Measurements from ENCODE around the gene TBX1. TPM values are rescaled to one million over a fixed set of nuclear protein-coding genes. Genes with fewer than 3 reads are reported as not detected.
"Not testable (repeated sequence)": the region's sequence is repeated elsewhere in the genome, so short reads cannot be mapped to it uniquely, and the experiment has no call there.

Gene TBX1
- total RNA-seq, 1 donor: not detected

- H2AFZ ChIP-seq (ENCODE audit: low read length): no peak overlapping the region
- no peak overlapping the region for H3K4me2 ChIP-seq (ENCODE audit: insufficient read depth, low read length)
- no peaks in the 10 kb centered on the region for H3K79me2 ChIP-seq (ENCODE audit: insufficient read depth, low read length)
- no peaks in the 10 kb centered on the region for H3K36me3 ChIP-seq (ENCODE audit: insufficient read depth, low read length)
- peak; percentile 19 for DNase-seq (ENCODE audit: insufficient read length, low spot score, missing footprints)
- H3K4me1 ChIP-seq (ENCODE audit: insufficient read depth, low read length): peaks cover 2% of the 10 kb centered on the region
- peaks cover 4% of the 10 kb centered on the region for H4K20me1 ChIP-seq (ENCODE audit: insufficient read depth, low read length)
- no peak for TF ChIP-seq CTCF (IDR thresholded peaks at IDR 0.05; ENCODE audit: extremely low read depth, low read depth, low read length)
- H3K27me3 ChIP-seq (ENCODE audit: insufficient read depth, low read length): peaks cover 10% of the 10 kb centered on the region
- no peak overlapping the region for H3K27ac ChIP-seq (ENCODE audit: low read depth, low read length)
- no peaks in the 10 kb centered on the region for H3K9me3 ChIP-seq (ENCODE audit: low read depth, low read length)
- no peak overlapping the region for H3K4me3 ChIP-seq (ENCODE audit: insufficient read depth, low read length)
Observed at GRCh38 chr22:19774628-19775027, 14.1 kb downstream of the TBX1 start.

DNA sequence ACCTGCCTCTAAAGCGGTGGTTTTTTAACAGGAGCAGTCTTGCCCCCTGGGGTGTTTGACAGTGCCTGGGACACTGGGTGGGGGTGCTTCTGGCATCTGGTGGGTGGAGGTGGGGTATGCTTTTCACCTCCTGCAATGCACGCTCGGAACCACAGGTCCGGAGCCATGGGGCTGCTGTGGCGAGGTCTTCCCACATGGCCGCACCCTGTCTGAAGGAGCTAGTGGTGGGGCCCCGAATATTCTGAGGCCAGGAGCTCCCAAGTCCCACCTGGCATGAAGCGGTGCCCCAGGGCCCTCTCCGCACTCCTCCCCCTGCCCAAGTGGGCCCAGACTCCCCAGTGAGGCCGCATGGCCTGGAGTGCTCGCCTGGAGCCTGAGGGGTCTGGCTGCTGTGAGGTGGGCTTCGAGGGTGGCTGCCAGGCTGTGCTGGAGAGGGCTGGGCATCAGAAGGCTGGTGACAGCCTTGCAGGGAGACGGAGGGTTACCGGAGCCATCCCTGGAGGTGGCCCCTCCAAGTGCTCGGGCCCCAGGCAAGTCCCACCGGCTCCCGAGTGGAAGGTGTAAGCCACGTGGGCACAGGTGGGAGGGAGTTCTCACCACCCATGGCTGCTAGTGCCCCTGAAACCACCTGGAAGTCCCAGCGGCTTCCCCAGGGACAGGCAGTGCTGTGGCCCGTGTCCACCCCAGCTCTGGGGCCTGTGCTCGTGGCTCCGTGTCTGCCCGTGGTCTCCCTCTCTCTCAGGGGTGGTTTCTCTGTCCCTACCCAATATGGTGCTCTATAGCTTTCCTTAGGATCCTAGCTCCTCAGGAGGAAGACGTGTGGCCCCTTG is 15.1 kb downstream of the TBX1 start:
- Histone ChIP-seq H3K36me3 (ENCODE audit: insufficient read depth, low read length) (no peaks in the 10 kb centered on the region), H3K4me3 (ENCODE audit: insufficient read depth, low read length) (no peak overlapping the region), H3K9me3 (ENCODE audit: low read depth, low read length) (no peaks in the 10 kb centered on the region), H3K27ac (ENCODE audit: low read depth, low read length) (no peak overlapping the region), H3K79me2 (ENCODE audit: insufficient read depth, low read length) (no peaks in the 10 kb centered on the region), H3K4me1 (ENCODE audit: insufficient read depth, low read length) (peaks cover 10% of the 10 kb centered on the region), H3K4me2 (ENCODE audit: insufficient read depth, low read length) (no peak overlapping the region), H4K20me1 (ENCODE audit: insufficient read depth, low read length) (peaks cover 1% of the 10 kb centered on the region), H3K27me3 (ENCODE audit: insufficient read depth, low read length) (peaks cover 12% of the 10 kb centered on the region), H2AFZ (ENCODE audit: low read length) (no peak overlapping the region)
- peak; percentile 69 for DNase-seq (ENCODE audit: insufficient read length, low spot score, missing footprints)
- no peak for TF ChIP-seq CTCF (IDR thresholded peaks at IDR 0.05; ENCODE audit: extremely low read depth, low read depth, low read length)

DNA sequence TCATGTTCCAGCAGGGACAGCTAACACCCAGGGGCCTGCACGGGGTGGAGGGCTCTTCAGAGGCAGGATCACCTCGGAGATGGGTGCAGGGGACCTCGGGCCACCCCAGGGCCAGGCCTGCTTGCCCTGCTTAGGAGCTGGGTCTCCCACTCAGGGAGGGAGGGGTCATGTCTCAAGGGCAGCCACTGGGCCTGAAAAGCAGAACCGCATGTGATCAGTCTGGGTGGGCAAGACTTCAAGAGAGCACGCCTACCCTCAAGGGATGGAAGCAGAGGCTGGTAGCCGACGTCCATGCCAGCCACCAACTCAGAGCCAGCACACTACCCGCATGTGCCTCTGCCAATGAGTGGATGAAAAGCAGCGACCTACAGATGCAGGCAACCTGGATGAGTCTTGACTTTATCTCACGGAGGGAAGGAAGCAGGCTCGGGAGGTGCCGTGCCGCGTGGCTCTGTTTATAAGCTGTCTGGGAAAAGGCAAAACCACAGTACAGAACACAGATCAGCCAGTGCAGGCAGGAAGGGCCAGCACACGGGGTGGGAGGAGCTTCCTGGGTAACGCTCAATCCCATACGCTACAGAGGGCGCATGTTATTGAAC is 16.0 kb downstream of the TBX1 start:
- Histone ChIP-seq H3K4me3 (ENCODE audit: insufficient read depth, low read length) (no peak overlapping the region), H3K4me1 (ENCODE audit: insufficient read depth, low read length) (peaks cover 10% of the 10 kb centered on the region), H3K27me3 (ENCODE audit: insufficient read depth, low read length) (peaks cover 12% of the 10 kb centered on the region), H3K27ac (ENCODE audit: low read depth, low read length) (no peak overlapping the region), H3K4me2 (ENCODE audit: insufficient read depth, low read length) (no peak overlapping the region), H3K79me2 (ENCODE audit: insufficient read depth, low read length) (no peaks in the 10 kb centered on the region), H3K36me3 (ENCODE audit: insufficient read depth, low read length) (no peaks in the 10 kb centered on the region), H3K9me3 (ENCODE audit: low read depth, low read length) (no peaks in the 10 kb centered on the region), H2AFZ (ENCODE audit: low read length) (no peak overlapping the region), H4K20me1 (ENCODE audit: insufficient read depth, low read length) (no peaks in the 10 kb centered on the region)
- TF ChIP-seq CTCF (IDR thresholded peaks at IDR 0.05; ENCODE audit: extremely low read depth, low read depth, low read length): no peak
- DNase-seq (ENCODE audit: insufficient read length, low spot score, missing footprints): peak; percentile 50

GRCh38 chr22:19777192-19777591 is 16.6 kb downstream of the TBX1 start:
- not testable (repeated sequence) for H3K79me2 ChIP-seq (ENCODE audit: insufficient read depth, low read length); H3K27ac ChIP-seq (ENCODE audit: low read depth, low read length); H4K20me1 ChIP-seq (ENCODE audit: insufficient read depth, low read length); H2AFZ ChIP-seq (ENCODE audit: low read length); H3K4me2 ChIP-seq (ENCODE audit: insufficient read depth, low read length); H3K4me3 ChIP-seq (ENCODE audit: insufficient read depth, low read length); DNase-seq (ENCODE audit: insufficient read length, low spot score, missing footprints); H3K9me3 ChIP-seq (ENCODE audit: low read depth, low read length); H3K36me3 ChIP-seq (ENCODE audit: insufficient read depth, low read length)
- peaks cover 10% of the 10 kb centered on the region for H3K4me1 ChIP-seq (ENCODE audit: insufficient read depth, low read length)
- peaks cover 12% of the 10 kb centered on the region for H3K27me3 ChIP-seq (ENCODE audit: insufficient read depth, low read length)
